GM12878 (cell line): ENCODE results near the gene FBXO38. TPM values are rescaled to one million over a fixed set of nuclear protein-coding genes. Genes with fewer than 3 reads are reported as not detected.

Experiments
- ATAC-seq: fragments of 200-7000 bp; cut with Tn5 transposase; 3 replicates; pipeline ENCODE4 v1.9.1; 2020; ENCODE audit warnings: mild to moderate bottlenecking, moderate library complexity
- BruUV-seq: library from RNA; stranded (reverse); fragments of 400-500 nt; replicated peaks from 2 replicates; lab custom pipeline; 2021; lab: Mats Ljungman, UMichigan
- CTCF ChIA-PET: fragments of 300-600 bp; sonication (Branson Sonifier 250); formaldehyde crosslinking; extraction: SDS; loops from one replicate; lab custom pipeline; 2021; ENCODE audit warnings: inconsistent platforms; lab: Yijun Ruan, JAX
- POLR2A ChIA-PET: fragments of 350-600 bp; formaldehyde crosslinking; extraction: SDS; loops from one replicate; lab custom pipeline; 2021; ENCODE audit warnings: inconsistent platforms; lab: Charles Lee
- RAD21 ChIA-PET: fragments of 300-600 bp; sonication (Branson Sonifier 250); formaldehyde crosslinking; loops from one replicate; lab custom pipeline; 2023; ENCODE audit warnings: antibody characterized with exemption; ENCODE audit not compliant: unreplicated experiment; lab: Charles Lee
- SMC1A ChIA-PET: fragments of 300-600 bp; sonication (Branson Sonifier 250); formaldehyde crosslinking; loops from one replicate; lab custom pipeline; 2023; ENCODE audit not compliant: unreplicated experiment, uncharacterized antibody; lab: Charles Lee
- DNase-seq: peaks from one replicate; pipeline ENCODE4 v3.0.0-alpha.2; 2011; ENCODE audit warnings: low read depth, low spot score
- FAIRE-seq: peaks from 3 replicates; lab custom pipeline; 2011; peaks lifted over from hg19 to GRCh38; lab: Jason Lieb, UNC
- H2AFZ ChIP-seq: 2 replicates; pipeline ENCODE4 v1.6.0; 2011; ENCODE audit warnings: low read depth, low read length, control low read depth; ENCODE audit not compliant: control insufficient read depth
- H3K27ac ChIP-seq: 2 replicates; pipeline ENCODE4 v1.5.1; 2011; ENCODE audit warnings: control low read depth; ENCODE audit not compliant: control insufficient read depth, insufficient read depth
- H3K27me3 ChIP-seq, 2 experiments: replicated peaks in 1 of 2; 2 replicates each; pipeline versions ENCODE4 v1.6.0 to v1.6.1; 2011; ENCODE audit warnings: low read length in 1 of 2; ENCODE audit not compliant: control insufficient read depth in 2 of 2, insufficient read depth in 2 of 2
- H3K36me3 ChIP-seq, 2 experiments: 2 replicates each; pipeline ENCODE4 v1.5.1; 2011; ENCODE audit warnings: low read length in 1 of 2; ENCODE audit not compliant: control insufficient read depth in 2 of 2, insufficient read depth in 2 of 2
- H3K4me1 ChIP-seq: 2 replicates; pipeline ENCODE4 v1.6.1; 2011; ENCODE audit warnings: mild to moderate bottlenecking, low read length, moderate library complexity, mixed read lengths; ENCODE audit not compliant: control insufficient read depth, insufficient read depth
- H3K4me2 ChIP-seq: 2 replicates; pipeline ENCODE4 v1.6.0; 2011; ENCODE audit warnings: control low read depth; ENCODE audit not compliant: control insufficient read depth, insufficient read depth
- H3K4me3 ChIP-seq: fragments of 200-600 bp; sonication (generic); 2 replicates; pipeline ENCODE4 v1.5.1; 2016
- H3K79me2 ChIP-seq: 2 replicates; pipeline ENCODE4 v1.6.0; 2011; ENCODE audit warnings: low read length; ENCODE audit not compliant: control insufficient read depth, insufficient read depth
- H3K9ac ChIP-seq: 2 replicates; pipeline ENCODE4 v1.8.0; 2011; ENCODE audit warnings: low read length, control low read depth, mixed read lengths; ENCODE audit not compliant: control insufficient read depth, insufficient read depth
- H3K9me3 ChIP-seq: replicated peaks from 3 replicates; pipeline ENCODE4 v1.5.1; 2011; ENCODE audit warnings: mild to moderate bottlenecking, low read length; ENCODE audit not compliant: control insufficient read depth, insufficient read depth
- H4K20me1 ChIP-seq: 2 replicates; pipeline ENCODE4 v1.6.0; 2011; ENCODE audit not compliant: control insufficient read depth, insufficient read depth
- CBFB ChIP-seq: IDR thresholded peaks from 2 replicates; pipeline ENCODE4 v1.6.1; 2016; ENCODE audit warnings: antibody characterized with exemption, low read depth
- CTCF ChIP-seq, 3 experiments: IDR thresholded peaks in 2 of 3; conservative IDR thresholded peaks in 1 of 3; 2 replicates each; pipeline ENCODE4 v1.5.1; 2011; ENCODE audit warnings: low read depth in 3 of 3, low read length in 3 of 3, mild to moderate bottlenecking in 3 of 3, control low read depth in 2 of 3, moderate library complexity in 2 of 3, inconsistent platforms in 1 of 3, mixed read lengths in 1 of 3; ENCODE audit not compliant: control insufficient read depth in 2 of 3, insufficient read depth in 1 of 3; ENCODE audit errors: extremely low read depth in 1 of 3
- E2F4 ChIP-seq: IDR thresholded peaks from 2 replicates; pipeline ENCODE4 v1.6.1; 2012; ENCODE audit warnings: low read depth, low read length, improper control_type of control experiment
- HDGF ChIP-seq: fragments of 450-650 bp; IDR thresholded peaks from 2 replicates; pipeline ENCODE4 v1.6.1; 2016; ENCODE audit warnings: antibody characterized with exemption
- SIX5 ChIP-seq: IDR thresholded peaks from 2 replicates; pipeline ENCODE4 v1.6.1; 2011; ENCODE audit warnings: mild to moderate bottlenecking, low read depth, low read length, moderate library complexity; ENCODE audit not compliant: severe bottlenecking
- SRF ChIP-seq, 2 experiments: IDR thresholded peaks; 2 replicates each; pipeline ENCODE4 v1.6.1; 2011; ENCODE audit warnings: low read depth in 2 of 2, low read length in 2 of 2, mild to moderate bottlenecking in 1 of 2, moderate library complexity in 1 of 2
- SUPT20H ChIP-seq: IDR thresholded peaks from 2 replicates; pipeline ENCODE4 v1.6.1; 2011; ENCODE audit warnings: low read depth, mild to moderate bottlenecking, low read length, moderate library complexity, borderline replicate concordance; ENCODE audit not compliant: control insufficient read depth
- USF1 ChIP-seq: IDR thresholded peaks from 2 replicates; pipeline ENCODE4 v1.6.1; 2011; ENCODE audit warnings: borderline replicate concordance, low read depth, mild to moderate bottlenecking, moderate library complexity, mixed read lengths, low read length; ENCODE audit not compliant: insufficient read depth; ENCODE audit errors: extremely low read length
- ZNF384 ChIP-seq: IDR thresholded peaks from 2 replicates; pipeline ENCODE4 v1.6.1; 2012; ENCODE audit warnings: low read depth, mild to moderate bottlenecking, low read length, improper control_type of control experiment, borderline replicate concordance
- WGBS: methylation state at CpG from one replicate; pipeline ENCODE4 v1.1.6; 2016; ENCODE audit warnings: low lambda C conversion rate; ENCODE audit not compliant: insufficient replicate concordance, insufficient coverage; ENCODE audit errors: missing lambda C conversion rate; 5-methylcytosine and 5-hydroxymethylcytosine counted together
- in situ Hi-C: fragments of 300-500 bp; cut with MboI; formaldehyde crosslinking; loops from 9 replicates; pipeline ENCODE4 v1.14.3; 2018; ENCODE audit warnings: mixed read lengths
- intact Hi-C: fragments of 100-400 bp; cut with micrococcal nuclease; formaldehyde crosslinking; loops from one replicate; pipeline ENCODE4 v1.14.2; 2022; ENCODE audit not compliant: unreplicated experiment
- polyA plus RNA-seq, 11 experiments: library from polyadenylated mRNA; depleted of rRNA in 4 of 11; unstranded in 6 of 11; stranded (reverse) in 5 of 11; fragments of >200 nt; fragmentation: Nextera tagmentation in 4 of 11; fragmentation: Illumina TruSeq in 1 of 11; extraction: Ambion mirVana in 4 of 11; extraction: Trizol in 1 of 11; gene quantifications; 1 replicate in 1 of 11; 2 replicates in 10 of 11; pipeline versions ENCODE4 v1.2.1 to v1.2.3, GENCODE V29; 2011 to 2016; ENCODE audit warnings: inconsistent platforms in 2 of 11, missing spikeins in 2 of 11, low read depth in 1 of 11
- total RNA-seq, 4 experiments: library from RNA; depleted of rRNA in 3 of 4; stranded (reverse); fragments of >200 nt in 3 of 4; fragmentation: Illumina TruSeq in 1 of 4; extraction: Trizol in 1 of 4; gene quantifications; 2 replicates each; pipeline versions ENCODE4 v1.2.1 to v1.2.3, GENCODE V29; 2013 to 2021
- TF ChIP-seq, protein P1 (sequence below): fragments of 450-650 bp; IDR thresholded peaks from 2 replicates; pipeline ENCODE4 v1.6.1; 2017; ENCODE audit warnings: borderline replicate concordance

FBXO38 gene
- total and polyA plus RNA-seq, 10 of the 15 experiments (the other 5 are each of a cell fraction or from before 2014, with no cell fraction given) = 9.1 to 44.6 (median 28.3) TPM

- no peak overlapping the region for H3K4me3 ChIP-seq
- H4K20me1 ChIP-seq = no peaks in the 10 kb centered on the region
- WGBS = 81% methylated on average over 3 of the region's 3 CpGs
- BruUV-seq = no TSS peak
- peaks cover 0 to 6% of the 10 kb centered on the region in 2 experiments; a peak in 1 of 4 replicates for H3K36me3 ChIP-seq
- no peaks in the 10 kb centered on the region for H3K27me3 ChIP-seq
- no peak overlapping the region for H3K4me2 ChIP-seq
- ATAC-seq (no peak), DNase-seq (no peak), FAIRE-seq (no peak)
- H2AFZ ChIP-seq = no peak overlapping the region
- TF ChIP-seq SRF (IDR thresholded peaks at IDR 0.05; ENCODE audit: low read depth in 2 of 2, low read length in 2 of 2) (no peak), CBFB (no peak), SIX5 (no peak), ZNF384 (no peak), CTCF (IDR thresholded peaks at IDR 0.05 in 2 of 3, conservative IDR thresholded peaks at IDR 0.05 in 1 of 3; ENCODE audit: control insufficient read depth in 2 of 3, extremely low read depth in 1 of 3, insufficient read depth in 1 of 3, low read depth in 3 of 3, low read length in 3 of 3) (no peak), E2F4 (no peak), USF1 (no peak), SUPT20H (no peak), HDGF (no peak)
- TF ChIP-seq, protein P1, sequence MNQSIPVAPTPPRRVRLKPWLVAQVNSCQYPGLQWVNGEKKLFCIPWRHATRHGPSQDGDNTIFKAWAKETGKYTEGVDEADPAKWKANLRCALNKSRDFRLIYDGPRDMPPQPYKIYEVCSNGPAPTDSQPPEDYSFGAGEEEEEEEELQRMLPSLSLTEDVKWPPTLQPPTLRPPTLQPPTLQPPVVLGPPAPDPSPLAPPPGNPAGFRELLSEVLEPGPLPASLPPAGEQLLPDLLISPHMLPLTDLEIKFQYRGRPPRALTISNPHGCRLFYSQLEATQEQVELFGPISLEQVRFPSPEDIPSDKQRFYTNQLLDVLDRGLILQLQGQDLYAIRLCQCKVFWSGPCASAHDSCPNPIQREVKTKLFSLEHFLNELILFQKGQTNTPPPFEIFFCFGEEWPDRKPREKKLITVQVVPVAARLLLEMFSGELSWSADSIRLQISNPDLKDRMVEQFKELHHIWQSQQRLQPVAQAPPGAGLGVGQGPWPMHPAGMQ = no peak
- intact Hi-C loops = no loop called here
- H3K9ac ChIP-seq = no peak overlapping the region
- H3K4me1 ChIP-seq = no peaks in the 10 kb centered on the region
- ChIA-PET RAD21 (no interaction called here), CTCF (interaction anchor here (1.6 kb wide), 1 partner anchor 9 kb away, joined by 4 read pairs; the partner anchor contains the start of gene FBXO38), POLR2A (no interaction called here), SMC1A (interaction anchor here (0.9 to 1.5 kb wide), 2 partner anchors 9 to 18 kb away, joined by 3 to 4 read pairs; partner anchors contain the start of gene FBXO38)
- H3K9me3 ChIP-seq = no peaks in the 10 kb centered on the region
- no peak overlapping the region for H3K27ac ChIP-seq
- peaks cover 25% of the 10 kb centered on the region for H3K79me2 ChIP-seq
- in situ Hi-C loops = no loop called here
These were observed 9.6 kb downstream of the FBXO38 start for GRCh38 chr5:148393390-148393741.
